ENCODE results near the gene GUCY1B1.

Gene GUCY1B1

GRCh38 chr4:155799116-155799793, 40.4 kb downstream of the GUCY1B1 start:
- no peak for DNase-seq (ENCODE audit: low read depth)

GRCh38 chr4:155799794-155800123, 40.9 kb downstream of the GUCY1B1 start:
- no peak for DNase-seq (ENCODE audit: low read depth)

GRCh38 chr4:155800685-155801343, 42.0 kb downstream of the GUCY1B1 start:
- no peak for DNase-seq (ENCODE audit: low read depth)

GRCh38 chr4:155802190-155802959, 43.6 kb downstream of the GUCY1B1 start:
- no peak for DNase-seq (ENCODE audit: low read depth)

- DNase-seq (ENCODE audit: low read depth) = no peak
Measured at GRCh38 chr4:155805016-155805415, 46.2 kb downstream of the GUCY1B1 start.

DNA sequence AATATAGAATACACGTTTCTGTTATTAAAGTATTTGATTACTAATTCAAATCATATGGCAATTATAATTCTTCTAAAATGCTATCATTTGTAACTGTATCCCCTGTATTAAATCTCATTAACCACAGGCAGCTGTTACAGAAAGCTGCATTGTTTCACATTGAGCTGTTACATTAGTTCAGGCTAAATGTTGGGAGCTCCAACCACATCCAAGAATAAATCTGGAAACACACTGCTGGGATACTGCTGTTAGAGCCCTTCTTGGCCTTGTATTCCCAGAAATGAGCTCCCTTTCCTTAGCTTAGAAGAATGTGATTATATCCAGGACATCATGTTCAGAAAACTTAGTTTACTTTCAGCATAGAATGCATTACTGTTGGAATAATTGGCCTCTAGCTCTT, 48.2 kb downstream of the GUCY1B1 start:
- no peak for DNase-seq (ENCODE audit: low read depth)

GRCh38 chr4:155809835-155810234, 51.0 kb downstream of the GUCY1B1 start:
- DNase-seq (ENCODE audit: low read depth) = no peak

DNA sequence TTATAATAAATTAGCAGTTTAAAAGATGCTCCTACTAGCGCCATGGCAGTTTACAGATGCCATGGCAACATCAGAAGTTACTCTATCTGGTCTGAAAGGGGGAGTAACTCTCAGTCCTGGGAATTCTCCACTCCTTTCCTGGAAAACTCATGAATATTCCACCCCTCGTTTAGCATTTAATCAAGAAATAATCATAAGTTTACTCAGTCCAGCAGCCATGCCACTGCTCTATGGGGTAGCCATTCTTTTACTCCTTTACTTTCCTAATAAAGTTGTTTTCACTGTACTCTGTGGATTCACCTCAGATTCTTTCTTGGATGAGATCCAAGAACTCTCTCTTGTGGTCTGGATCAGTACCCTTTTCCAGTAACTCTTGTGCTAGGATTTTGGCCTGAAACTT, 52.3 kb downstream of the GUCY1B1 start:
- DNase-seq (ENCODE audit: low read depth) = no peak

- DNase-seq (ENCODE audit: low read depth) = no peak
Measured at GRCh38 chr4:155818639-155819038, 59.8 kb downstream of the GUCY1B1 start.

GRCh38 chr4:155819066-155819465, 60.2 kb downstream of the GUCY1B1 start:
- no peak for DNase-seq (ENCODE audit: low read depth)

DNA sequence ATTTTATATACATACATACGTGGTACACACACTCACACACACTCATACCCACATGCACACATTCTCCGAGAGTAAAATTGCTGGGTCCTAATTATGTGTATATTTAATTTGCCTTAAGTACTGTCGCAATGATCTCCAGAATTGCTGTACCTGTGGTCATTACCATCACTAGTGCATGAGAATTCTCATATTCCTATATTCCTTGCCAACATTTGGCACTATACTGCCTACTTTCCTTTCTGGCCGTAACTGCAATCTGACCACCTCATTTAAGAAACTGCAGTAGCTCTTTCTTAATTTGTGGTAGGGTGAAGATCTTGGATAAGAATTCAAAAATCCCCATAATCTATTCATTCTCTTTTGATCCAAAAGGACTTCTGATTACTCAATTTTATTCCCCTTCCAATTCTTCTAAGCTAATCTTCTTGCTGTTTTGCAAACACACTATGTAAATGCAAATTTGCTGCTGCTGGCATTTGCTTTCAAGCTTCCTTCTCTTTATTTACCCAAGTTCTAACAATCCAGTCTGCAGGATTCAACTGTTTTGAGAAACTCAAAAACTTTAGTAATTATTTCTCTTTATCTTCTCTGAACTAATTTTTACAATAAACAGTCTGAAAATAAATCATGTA, 62.2 kb downstream of the GUCY1B1 start:
- DNase-seq (ENCODE audit: low read depth) = no peak

DNA sequence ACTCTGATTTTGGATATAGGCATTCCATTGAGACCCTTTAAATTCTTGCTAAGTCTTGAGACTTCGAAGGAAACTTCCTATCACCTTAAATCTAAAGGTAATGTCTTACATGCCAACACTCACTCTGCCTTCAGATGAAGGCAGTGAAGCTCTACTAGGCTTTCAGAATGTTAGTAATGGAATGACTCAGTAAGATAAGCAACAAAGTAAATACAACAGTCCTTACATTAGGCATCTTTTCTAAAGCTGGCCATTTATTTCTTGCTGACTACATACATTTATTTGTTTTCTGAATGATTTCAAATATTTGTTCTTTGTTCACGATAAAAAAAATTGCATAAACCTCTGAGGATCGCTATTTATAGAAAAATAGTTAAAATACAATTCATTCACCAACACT, 63.8 kb downstream of the GUCY1B1 start:
- no peak for DNase-seq (ENCODE audit: low read depth)

DNA sequence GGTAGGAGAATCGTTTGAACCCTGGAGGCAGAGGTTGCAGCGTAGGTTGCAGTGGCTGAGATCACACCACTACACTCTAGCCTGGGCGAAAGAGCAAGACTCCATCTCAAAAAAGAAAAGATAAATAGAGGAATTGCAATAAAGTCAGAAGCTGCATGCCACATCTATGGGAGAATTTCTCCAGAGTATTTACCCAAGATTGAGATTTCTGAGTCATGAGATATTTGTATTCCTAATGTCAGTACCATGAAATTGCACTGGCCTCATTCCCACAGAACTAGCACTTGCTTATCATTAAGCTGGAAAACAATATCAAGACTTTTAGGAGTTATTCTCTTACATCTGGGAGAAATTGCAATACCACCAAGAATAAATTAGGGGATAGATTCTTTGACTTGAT, 69.8 kb downstream of the GUCY1B1 start:
- no peak for DNase-seq (ENCODE audit: low read depth)

GRCh38 chr4:155832664-155833063, 73.8 kb downstream of the GUCY1B1 start:
- DNase-seq (ENCODE audit: low read depth) = no peak

DNA sequence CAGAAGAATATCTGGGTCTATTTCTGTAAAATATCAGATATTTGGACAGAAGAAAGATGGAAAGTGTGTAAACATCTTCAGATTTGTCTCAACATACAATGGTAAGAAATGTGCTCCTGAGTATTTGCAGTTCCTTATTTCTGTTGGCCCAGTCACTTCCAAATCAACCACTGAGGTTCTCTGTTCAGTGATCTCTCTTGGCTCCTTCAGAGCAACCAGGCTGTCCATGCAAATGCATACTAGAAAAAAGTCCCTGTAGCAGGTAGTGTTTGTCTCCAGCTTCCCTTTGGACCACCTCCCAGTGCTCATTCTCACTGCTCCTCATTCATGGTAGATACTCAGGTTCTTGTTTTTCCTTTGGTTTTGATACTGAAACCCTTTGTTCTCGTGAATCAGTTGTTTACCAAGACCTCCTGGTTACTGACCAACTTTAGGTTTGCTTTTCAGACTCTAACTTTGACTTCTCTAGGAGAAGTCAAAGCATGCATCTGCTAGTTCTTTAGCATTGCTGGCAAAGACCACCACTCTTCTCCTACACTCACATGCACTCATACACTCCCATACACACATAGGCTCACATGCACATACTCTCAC, 78.5 kb downstream of the GUCY1B1 start:
- DNase-seq (ENCODE audit: low read depth) = no peak

GRCh38 chr4:155842080-155842479, 83.3 kb downstream of the GUCY1B1 start:
- no peak for DNase-seq (ENCODE audit: low read depth)

GRCh38 chr4:155846929-155847328, 88.1 kb downstream of the GUCY1B1 start:
- no peak for DNase-seq (ENCODE audit: low read depth)

- no peak for DNase-seq (ENCODE audit: low read depth)
Measured at GRCh38 chr4:155849042-155849441, 90.2 kb downstream of the GUCY1B1 start.

GRCh38 chr4:155853189-155853588, 94.4 kb downstream of the GUCY1B1 start:
- DNase-seq (ENCODE audit: low read depth) = no peak

DNA sequence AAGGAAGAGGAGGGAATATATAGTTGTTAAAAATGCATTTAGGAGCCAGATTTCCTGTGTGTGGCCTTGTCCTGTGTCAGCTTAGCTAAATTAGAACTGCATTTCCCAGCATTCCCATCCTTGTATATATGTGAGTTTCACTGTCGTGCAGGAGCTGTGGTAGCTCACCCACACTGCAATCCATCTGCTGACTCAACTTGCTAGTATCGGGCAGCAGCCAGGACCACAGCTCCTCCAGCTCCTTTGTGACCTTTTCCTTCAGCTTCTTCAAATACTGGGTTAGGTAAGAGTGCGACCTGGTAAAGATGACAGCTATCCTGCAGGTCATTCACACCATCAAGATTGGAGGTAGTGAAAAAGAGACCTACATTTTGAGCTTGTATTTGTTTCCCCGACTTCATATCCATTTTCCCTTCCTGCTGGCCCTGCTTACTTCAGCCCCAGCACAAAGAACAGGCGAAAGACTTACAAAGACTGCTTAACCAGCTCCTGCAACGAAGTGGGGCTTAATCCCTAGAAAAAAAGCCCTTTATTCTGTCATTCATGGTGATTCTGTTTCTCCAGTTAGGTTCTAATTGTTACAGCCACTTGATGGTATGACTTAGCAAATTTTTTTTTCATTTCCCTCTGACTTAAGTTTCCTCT, 95.9 kb downstream of the GUCY1B1 start:
- DNase-seq (ENCODE audit: low read depth) = no peak

- no peak for DNase-seq (ENCODE audit: low read depth)
Measured at GRCh38 chr4:155855897-155856296, 97.1 kb downstream of the GUCY1B1 start.

All from activated gamma-delta T cell treated with anti-CD3 and anti-CD28 coated beads, Interleukin-2, amount 50 U/mL, for 16 hours (primary cell).